Stomach (tissue), 9 donors: ENCODE data around the gene TCOF1. TPM values are rescaled to one million over a fixed set of nuclear protein-coding genes. Genes with fewer than 3 reads are reported as not detected.

Experiments used
- DNase-seq, 2 donors: peaks; one replicate each; pipeline versions ENCODE4 v3.0.0 to v3.0.0-alpha.2; 2013 to 2019
- H3K27ac ChIP-seq, 5 donors: fragments of 200-600 bp in 4 of 5; sonication (generic) in 4 of 5; one replicate each; pipeline ENCODE4 v1.5.1; 2013 to 2019; ENCODE audit warnings: mild to moderate bottlenecking in 1 of 5, moderate library complexity in 1 of 5
- H3K27me3 ChIP-seq, 3 donors: fragments of 200-600 bp; sonication (generic); one replicate each; pipeline ENCODE4 v1.5.1; 2017 to 2019; ENCODE audit warnings: mixed run types in 1 of 3
- H3K36me3 ChIP-seq, 4 donors: fragments of 200-600 bp; sonication (generic); 1 replicate in 3 of 4; 2 replicates in 1 of 4; pipeline ENCODE4 v1.5.1; 2016 to 2019
- H3K4me1 ChIP-seq, 4 donors: fragments of 200-600 bp; sonication (generic); one replicate each; pipeline ENCODE4 v1.5.1; 2016 to 2019
- H3K4me3 ChIP-seq, 4 donors: fragments of 200-600 bp; sonication (generic) in 3 of 4; one replicate each; pipeline ENCODE4 v1.5.1; 2016 to 2019; ENCODE audit warnings: mild to moderate bottlenecking in 1 of 4
- H3K9me3 ChIP-seq, 4 donors: fragments of 200-600 bp; sonication (generic); one replicate each; pipeline ENCODE4 v1.5.1; 2016 to 2019
- EP300 ChIP-seq: sonication (generic); formaldehyde crosslinking; IDR thresholded peaks from one replicate; pipeline ENCODE4 v1.6.1; 2017; ENCODE audit warnings: antibody characterized with exemption
- POLR2A ChIP-seq, 4 donors: fragments of 450-650 bp; IDR thresholded peaks; one replicate each; pipeline ENCODE4 v1.6.1; 2016; ENCODE audit warnings: antibody characterized with exemption in 4 of 4, control low read depth in 2 of 4, mild to moderate bottlenecking in 1 of 4, moderate library complexity in 1 of 4
- POLR2AphosphoS5 ChIP-seq, 3 donors: sonication (generic); formaldehyde crosslinking; IDR thresholded peaks; one replicate each; pipeline ENCODE4 v1.6.1; 2016; ENCODE audit warnings: antibody characterized with exemption in 3 of 3
- WGBS, 5 donors: extraction: QIAGEN DNeasy Blood & Tissue Kit in 3 of 5; methylation state at CpG; one replicate each; pipeline versions ENCODE4 v1.1.5 to v1.1.7; 2013 to 2018; 5-methylcytosine and 5-hydroxymethylcytosine counted together
- intact Hi-C: fragments of 100-400 bp; cut with DNase I; formaldehyde crosslinking; loops from one replicate; pipeline ENCODE4 v1.15.1; 2023; ENCODE audit warnings: low total_unique reads
- polyA plus RNA-seq, 3 donors: library from polyadenylated mRNA; stranded (reverse); fragments of 200-250 nt; gene quantifications; one replicate each; pipeline ENCODE4 v1.2.3, GENCODE V29; 2013
- total RNA-seq, 5 donors: library from RNA; depleted of rRNA; stranded (reverse); fragments of >200 nt; gene quantifications; one replicate each; pipeline versions ENCODE4 v1.1.0 to v1.2.3, GENCODE V29; 2014 to 2016
- TF ChIP-seq, protein P1 (sequence below), 7 experiments: fragments of 450-650 bp in 4 of 7; fragments of 200-600 bp in 3 of 7; sonication (generic) in 3 of 7; IDR thresholded peaks; one replicate each; pipeline ENCODE4 v1.5.1; 2016 to 2019; ENCODE audit warnings: antibody characterized with exemption in 7 of 7, control low read depth in 2 of 7, mild to moderate bottlenecking in 1 of 7
- donor health status: healthy with polysubstance abuse.
- donor health status: Bipolar disorder and iron deficiency.
- donor health status: healthy.

Gene TCOF1
- total and polyA plus RNA-seq, 8 donors = 11.7 to 74.1 (median 27.0) TPM

DNA sequence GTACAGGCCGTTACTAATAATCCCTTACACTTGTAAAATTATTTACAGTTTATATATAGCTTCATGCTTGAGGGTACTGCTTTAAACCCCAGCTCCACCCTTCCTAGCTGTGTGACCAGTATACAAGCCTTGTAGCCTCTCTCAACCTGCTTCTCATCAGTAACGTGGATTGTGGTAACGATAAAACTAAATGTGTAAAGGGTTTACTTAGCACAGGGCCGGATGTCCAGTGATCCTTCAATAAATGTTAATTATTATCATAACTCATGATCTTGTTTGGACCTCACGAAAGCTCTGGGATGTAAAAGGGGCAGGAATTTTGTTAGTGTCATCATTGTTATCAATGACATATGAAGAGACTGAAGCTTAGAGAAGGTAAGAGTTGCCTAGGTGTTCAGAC is 47.3 kb upstream of the TCOF1 start:
- TF ChIP-seq, protein P1, sequence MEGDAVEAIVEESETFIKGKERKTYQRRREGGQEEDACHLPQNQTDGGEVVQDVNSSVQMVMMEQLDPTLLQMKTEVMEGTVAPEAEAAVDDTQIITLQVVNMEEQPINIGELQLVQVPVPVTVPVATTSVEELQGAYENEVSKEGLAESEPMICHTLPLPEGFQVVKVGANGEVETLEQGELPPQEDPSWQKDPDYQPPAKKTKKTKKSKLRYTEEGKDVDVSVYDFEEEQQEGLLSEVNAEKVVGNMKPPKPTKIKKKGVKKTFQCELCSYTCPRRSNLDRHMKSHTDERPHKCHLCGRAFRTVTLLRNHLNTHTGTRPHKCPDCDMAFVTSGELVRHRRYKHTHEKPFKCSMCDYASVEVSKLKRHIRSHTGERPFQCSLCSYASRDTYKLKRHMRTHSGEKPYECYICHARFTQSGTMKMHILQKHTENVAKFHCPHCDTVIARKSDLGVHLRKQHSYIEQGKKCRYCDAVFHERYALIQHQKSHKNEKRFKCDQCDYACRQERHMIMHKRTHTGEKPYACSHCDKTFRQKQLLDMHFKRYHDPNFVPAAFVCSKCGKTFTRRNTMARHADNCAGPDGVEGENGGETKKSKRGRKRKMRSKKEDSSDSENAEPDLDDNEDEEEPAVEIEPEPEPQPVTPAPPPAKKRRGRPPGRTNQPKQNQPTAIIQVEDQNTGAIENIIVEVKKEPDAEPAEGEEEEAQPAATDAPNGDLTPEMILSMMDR (IDR thresholded peaks at IDR 0.05) = no peak
- TF ChIP-seq POLR2AphosphoS5 (IDR thresholded peaks at IDR 0.05) = no peak
- no peak for TF ChIP-seq POLR2A (IDR thresholded peaks at IDR 0.05)
- no peak for TF ChIP-seq EP300
- DNase-seq = no peak
- Histone ChIP-seq H3K27ac (no peak overlapping the region), H3K9me3 (no peaks in the 10 kb centered on the region), H3K4me1 (peaks cover 0 to 13% (median 0%) of the 10 kb centered on the region in 4 donors), H3K36me3 (no peaks in the 10 kb centered on the region), H3K4me3 (no peak overlapping the region), H3K27me3 (no peaks in the 10 kb centered on the region)
- intact Hi-C loops = no loop called here
- 83 to 86% (median 84%) methylated on average over 5 of the region's 5 CpGs for WGBS, 5 donors

DNA sequence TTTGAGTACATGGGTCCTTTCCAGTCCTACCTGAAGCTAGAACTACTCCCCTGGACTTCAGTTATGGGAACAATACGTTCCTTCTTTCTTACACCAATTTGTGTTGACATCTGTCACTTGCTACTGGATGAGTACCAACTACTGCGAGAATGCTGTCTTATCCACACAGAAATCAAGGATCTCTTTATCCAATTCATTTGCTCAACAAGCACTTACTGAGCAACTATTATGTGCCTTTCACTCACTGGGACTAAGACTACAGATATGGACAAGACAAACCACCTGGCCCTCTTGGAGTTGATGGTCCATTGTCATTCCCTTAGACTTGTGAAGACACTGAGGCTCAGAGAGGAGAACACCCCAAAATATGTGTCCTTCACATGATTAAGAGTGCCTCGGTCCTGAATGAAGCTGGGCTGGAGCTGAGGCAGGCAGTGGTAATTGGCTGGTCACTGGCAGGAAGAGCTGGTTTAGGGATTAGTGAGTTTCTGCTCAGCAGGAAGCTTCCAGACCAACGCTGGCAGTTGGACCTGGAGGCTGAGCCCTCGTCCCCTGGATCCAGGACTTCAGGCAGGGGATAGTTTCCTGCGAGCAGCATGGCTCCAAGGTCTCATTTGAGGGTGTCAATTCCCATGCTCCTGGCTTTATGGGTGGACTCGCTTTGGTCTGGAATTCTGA is 46.3 kb upstream of the TCOF1 start:
- Histone ChIP-seq H3K27me3 (no peaks in the 10 kb centered on the region), H3K9me3 (no peaks in the 10 kb centered on the region), H3K4me3 (no peak overlapping the region), H3K36me3 (no peaks in the 10 kb centered on the region), H3K27ac (no peak overlapping the region), H3K4me1 (peaks cover 0 to 5% (median 0%) of the 10 kb centered on the region in 4 donors)
- intact Hi-C loops = no loop called here
- TF ChIP-seq POLR2AphosphoS5 (IDR thresholded peaks at IDR 0.05) = no peak
- TF ChIP-seq, protein P1 (IDR thresholded peaks at IDR 0.05) = no peak
- TF ChIP-seq POLR2A (IDR thresholded peaks at IDR 0.05) = no peak
- no peak for TF ChIP-seq EP300
- no peak for DNase-seq
- 77 to 85% (median 79%) methylated on average over 6 to 7 of the region's 7 CpGs for WGBS, 5 donors

DNA sequence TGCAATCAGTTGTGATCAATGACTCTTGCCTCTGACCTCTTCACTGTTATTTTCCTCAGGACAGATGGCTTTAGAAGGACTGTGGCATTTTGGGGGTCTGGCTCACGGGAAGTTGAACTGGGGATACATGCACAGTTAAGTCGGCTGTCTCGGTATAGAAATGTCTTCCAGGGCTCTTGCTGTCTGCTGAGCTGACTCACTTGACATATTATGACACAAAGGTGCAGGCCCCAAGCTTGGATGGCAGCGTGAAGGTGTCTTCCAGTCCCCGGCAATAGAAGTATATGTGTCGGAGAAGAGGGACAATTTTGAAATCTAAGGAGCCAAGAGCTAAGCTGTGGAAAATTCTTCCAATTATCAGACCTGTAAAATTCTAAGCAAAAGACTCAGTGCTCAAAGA is 45.0 kb upstream of the TCOF1 start:
- Histone ChIP-seq H3K4me3 (no peak overlapping the region), H3K27me3 (no peaks in the 10 kb centered on the region), H3K4me1 (peaks cover 0 to 5% (median 0%) of the 10 kb centered on the region in 4 donors), H3K27ac (no peak overlapping the region), H3K9me3 (no peaks in the 10 kb centered on the region), H3K36me3 (no peaks in the 10 kb centered on the region)
- TF ChIP-seq EP300 (no peak), POLR2AphosphoS5 (IDR thresholded peaks at IDR 0.05) (no peak), POLR2A (IDR thresholded peaks at IDR 0.05) (no peak)
- TF ChIP-seq, protein P1 (IDR thresholded peaks at IDR 0.05) = no peak
- whole genome bisulfite sequencing, 5 donors = 88 to 94% (median 92%) methylated on average over 6 of the region's 6 CpGs
- no peak for DNase-seq
- intact Hi-C loops = no loop called here

DNA sequence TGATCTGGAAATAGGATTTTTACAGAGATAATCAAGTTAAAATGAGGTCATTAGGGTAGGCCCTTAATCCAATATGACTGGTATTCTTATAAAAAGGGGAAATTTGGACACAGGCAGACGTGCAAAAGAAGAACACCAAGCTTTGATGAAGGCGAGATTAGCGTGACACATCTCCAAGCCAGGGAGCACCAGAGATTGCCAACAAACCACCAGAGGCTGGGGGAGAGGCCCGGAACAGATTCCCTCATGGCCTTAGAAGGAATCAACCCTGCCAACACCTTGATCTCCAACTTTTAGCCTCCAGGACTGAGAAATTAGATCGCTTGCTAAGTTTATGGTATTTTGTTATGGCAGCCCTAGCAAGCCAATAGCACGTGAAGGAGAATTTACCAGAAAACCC is 44.0 kb upstream of the TCOF1 start:
- Histone ChIP-seq H3K27ac (no peak overlapping the region), H3K4me3 (no peak overlapping the region), H3K9me3 (no peaks in the 10 kb centered on the region), H3K36me3 (no peaks in the 10 kb centered on the region), H3K4me1 (peaks cover 0 to 5% (median 0%) of the 10 kb centered on the region in 4 donors), H3K27me3 (no peaks in the 10 kb centered on the region)
- DNase-seq = no peak
- intact Hi-C loops = no loop called here
- TF ChIP-seq, protein P1 (IDR thresholded peaks at IDR 0.05) = no peak
- TF ChIP-seq POLR2A (IDR thresholded peaks at IDR 0.05) (no peak), POLR2AphosphoS5 (IDR thresholded peaks at IDR 0.05) (no peak), EP300 (no peak)
- WGBS, 5 donors = 84 to 91% (median 87%) methylated on average over 6 of the region's 6 CpGs
